ENCODE data around the gene ST3GAL6. TPM values are rescaled to one million over a fixed set of nuclear protein-coding genes. Genes with fewer than 3 reads are reported as not detected.

The ST3GAL6 gene
- total and polyA plus RNA-seq, 2 of the 8 experiments (the other 6 are each of a cell fraction or from before 2014, with no cell fraction given), result 3.3 to 6.1 TPM

DNA sequence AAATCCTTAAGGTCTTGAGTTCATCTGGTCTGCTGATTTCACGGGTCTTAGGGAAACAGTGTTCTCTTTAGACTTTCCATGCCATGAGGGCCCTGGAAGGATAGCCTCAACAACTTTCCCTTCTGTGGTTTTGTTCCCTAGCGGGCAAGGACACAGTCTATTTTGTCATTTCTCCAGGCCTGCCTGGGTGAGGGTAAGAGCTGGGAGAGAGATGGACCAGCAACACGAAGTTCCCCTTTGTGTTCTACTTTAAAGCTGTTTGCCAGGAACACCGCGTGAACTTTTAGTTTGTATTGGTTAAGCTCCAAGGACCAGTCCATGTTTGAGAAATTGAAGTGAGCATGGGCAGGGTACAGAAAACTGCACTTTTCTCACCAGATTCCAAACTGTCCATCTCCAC, 20.9 kb downstream of the ST3GAL6 start:
- H3K27ac ChIP-seq (ENCODE audit: low read depth, low read length), result no peak overlapping the region
- no peaks in the 10 kb centered on the region for H3K9me3 ChIP-seq (ENCODE audit: insufficient read depth in 2 of 2, low read depth in 1 of 2, low read length in 1 of 2)
- no peak overlapping the region for H2BK15ac ChIP-seq (ENCODE audit: low read length)
- H3K23ac ChIP-seq (ENCODE audit: insufficient read length), result no peak overlapping the region
- no peak overlapping the region for H4K91ac ChIP-seq (replicated peaks; ENCODE audit: insufficient read length, low read length)
- no peak overlapping the region for H3K4me2 ChIP-seq (ENCODE audit: insufficient read depth in 1 of 2, low read depth in 2 of 2, low read length in 2 of 2)
- no peak overlapping the region for H2BK12ac ChIP-seq (ENCODE audit: low read depth, low read length)
- DNase-seq (ENCODE audit: low read depth in 1 of 2, low spot score in 2 of 2) (no peak), FAIRE-seq (no peak)
- H3K4ac ChIP-seq (replicated peaks; ENCODE audit: insufficient read length, low read depth, low read length), result no peak overlapping the region
- ChIA-PET POLR2A (ENCODE audit: partially characterized antibody) (no interaction called here), CTCF (ENCODE audit: partially characterized antibody) (no interaction called here)
- no peaks in the 10 kb centered on the region for H3K79me2 ChIP-seq (ENCODE audit: control insufficient read depth in 1 of 2, insufficient read depth in 2 of 2, low read length in 2 of 2)
- H3K4me1 ChIP-seq (replicated peaks in 1 of 4; ENCODE audit: control insufficient read depth in 3 of 4, insufficient read depth in 4 of 4, low read length in 3 of 4), result no peaks in the 10 kb centered on the region
- H3K56ac ChIP-seq (replicated peaks; ENCODE audit: insufficient read length, low read depth, low read length), result no peak overlapping the region
- 95% methylated on average over 5 of the region's 5 CpGs; no CpG with 5 or more reads in 1 of the 2 experiments for WGBS, 2 experiments (ENCODE audit: extremely low coverage in 1 of 2, insufficient coverage in 1 of 2, insufficient read length in 1 of 2, insufficient replicate concordance in 2 of 2, low coverage in 1 of 2, low lambda C conversion rate in 2 of 2, missing lambda C conversion rate in 1 of 2)
- H3K9ac ChIP-seq (replicated peaks in 1 of 4; ENCODE audit: extremely low read depth in 1 of 4, low read depth in 3 of 4, low read length in 3 of 4), result no peak overlapping the region
- no peak overlapping the region for H3K4me3 ChIP-seq (ENCODE audit: extremely low read depth in 1 of 4, insufficient read depth in 2 of 4, low read depth in 3 of 4, low read length in 4 of 4)
- no peak overlapping the region for H2AK5ac ChIP-seq (ENCODE audit: low read depth, low read length)
- no peak overlapping the region for H2BK20ac ChIP-seq (ENCODE audit: low read length)
- H3K18ac ChIP-seq (ENCODE audit: extremely low read depth, low read length), result no peak overlapping the region
- H3K27me3 ChIP-seq (replicated peaks in 1 of 4; ENCODE audit: control insufficient read depth in 3 of 4, extremely low read depth in 1 of 4, insufficient read depth in 3 of 4, low read length in 3 of 4), result no peaks in the 10 kb centered on the region
- H3K14ac ChIP-seq (ENCODE audit: insufficient read length), result no peak overlapping the region
- H3K36me3 ChIP-seq (ENCODE audit: control insufficient read depth in 2 of 4, insufficient read depth in 4 of 4, low read length in 3 of 4), result peaks cover 0 to 2% (median 0%) of the 10 kb centered on the region in 4 experiments; a peak in 2 of 8 replicates
- no peaks in the 10 kb centered on the region for H3K79me1 ChIP-seq (ENCODE audit: low read depth, low read length)
- H2BK5ac ChIP-seq (ENCODE audit: low read depth, low read length), result no peak overlapping the region
- no peak overlapping the region for H2AFZ ChIP-seq (ENCODE audit: low read length)
- H4K20me1 ChIP-seq (replicated peaks in 1 of 2; ENCODE audit: control insufficient read depth in 1 of 2, insufficient read depth in 2 of 2, low read length in 2 of 2), result no peaks in the 10 kb centered on the region
- peaks cover 4% of the 10 kb centered on the region; the same call in 1 of the 2 replicates for H3K23me2 ChIP-seq (ENCODE audit: low read depth, low read length)
- H4K5ac ChIP-seq (ENCODE audit: insufficient read length, low read depth, low read length), result no peak overlapping the region
- no peak overlapping the region for H4K8ac ChIP-seq (ENCODE audit: extremely low read depth, insufficient read depth, low read length)
- H2BK120ac ChIP-seq (replicated peaks; ENCODE audit: low read depth, low read length), result no peak overlapping the region
- TF ChIP-seq KDM1A (IDR thresholded peaks at IDR 0.05; ENCODE audit: borderline replicate concordance, low read length), result no peak
- TF ChIP-seq SRF (IDR thresholded peaks at IDR 0.05; ENCODE audit: low read depth, low read length), result no peak
- TF ChIP-seq TCF12 (IDR thresholded peaks at IDR 0.05; ENCODE audit: low read depth, low read length), result no peak
- TF ChIP-seq EGR1 (IDR thresholded peaks at IDR 0.05; ENCODE audit: borderline replicate concordance, low read depth, low read length), result no peak
- no peak for TF ChIP-seq KDM5A (IDR thresholded peaks at IDR 0.05; ENCODE audit: low read length)
- no peak for TF ChIP-seq CEBPB (IDR thresholded peaks at IDR 0.05; ENCODE audit: low read depth, low read length)
- no peak for TF ChIP-seq CTCF (IDR thresholded peaks at IDR 0.05; ENCODE audit: control extremely low read depth in 1 of 3, insufficient read depth in 1 of 3, low read depth in 1 of 3, low read length in 3 of 3)
- no peak for TF ChIP-seq MAFK (IDR thresholded peaks at IDR 0.05; ENCODE audit: low read depth, low read length)
- no peak for TF ChIP-seq CTBP2 (IDR thresholded peaks at IDR 0.05; ENCODE audit: borderline replicate concordance, insufficient read depth, insufficient read length, low read length)
- no peak for TF ChIP-seq SIRT6 (IDR thresholded peaks at IDR 0.05; ENCODE audit: low read length)
- TF ChIP-seq SIN3A (conservative IDR thresholded peaks at IDR 0.05 in 1 of 2, IDR thresholded peaks at IDR 0.05 in 1 of 2; ENCODE audit: low read depth in 1 of 2, low read length in 2 of 2), result no peak
- no peak for TF ChIP-seq GTF2F1 (IDR thresholded peaks at IDR 0.05; ENCODE audit: borderline replicate concordance, low read depth, low read length)
- TF ChIP-seq CBX5 (IDR thresholded peaks at IDR 0.05; ENCODE audit: low read depth, low read length), result no peak
